Liver (tissue), 3 donors: ENCODE results near the gene MMP23B.

Source experiments
- CTCF ChIP-seq: fragments of 150-350 bp; IDR thresholded peaks from 2 replicates; pipeline ENCODE4 v1.5.1; 2017; ENCODE audit warnings: improper control_type of control experiment, low read depth, low read length; ENCODE audit not compliant: missing input control
- EGR1 ChIP-seq, 2 donors: IDR thresholded peaks; 2 replicates each; pipeline ENCODE4 v1.6.1; 2016 to 2018; ENCODE audit warnings: antibody characterized with exemption in 2 of 2, low read depth in 2 of 2
- FOXA1 ChIP-seq: IDR thresholded peaks from 2 replicates; pipeline ENCODE4 v1.6.1; 2016; ENCODE audit warnings: antibody characterized with exemption
- MAX ChIP-seq: IDR thresholded peaks from 2 replicates; pipeline ENCODE4 v1.6.1; 2016; ENCODE audit warnings: antibody characterized with exemption
- SP1 ChIP-seq: IDR thresholded peaks from 2 replicates; pipeline ENCODE4 v1.6.1; 2018; ENCODE audit warnings: antibody characterized with exemption, mild to moderate bottlenecking
- ZBTB33 ChIP-seq: IDR thresholded peaks from 2 replicates; pipeline ENCODE4 v1.6.1; 2016; ENCODE audit warnings: antibody characterized with exemption
- donor health status: healthy.
- donor health status: healthy.

- TF ChIP-seq CTCF: no peak
- no peak for TF ChIP-seq SP1
- no peak for TF ChIP-seq MAX
- no peak for TF ChIP-seq FOXA1
- TF ChIP-seq EGR1 (IDR thresholded peaks at IDR 0.05; ENCODE audit: low read depth in 2 of 2): no peak
- TF ChIP-seq ZBTB33: no peak
These were observed 48.3 kb downstream of the MMP23B start for GRCh38 chr1:1680031-1680911.
